Ishikawa (cell line): ENCODE data around the gene TWNK.

ENCODE experiments used
- CEBPB ChIP-seq: IDR thresholded peaks from 2 replicates; pipeline ENCODE4 v1.6.1; 2012
- EGR1 ChIP-seq: IDR thresholded peaks from 2 replicates; pipeline ENCODE4 v1.6.1; 2012
- EP300 ChIP-seq: IDR thresholded peaks from 2 replicates; pipeline ENCODE4 v1.6.1; 2012; ENCODE audit warnings: borderline replicate concordance
- FOXM1 ChIP-seq: IDR thresholded peaks from 2 replicates; pipeline ENCODE4 v1.6.1; 2012; ENCODE audit warnings: low read depth, borderline replicate concordance
- NFIC ChIP-seq: IDR thresholded peaks from 2 replicates; pipeline ENCODE4 v1.6.1; 2012
- RAD21 ChIP-seq: IDR thresholded peaks from 2 replicates; pipeline ENCODE4 v1.6.1; 2012; ENCODE audit warnings: low read depth
- TAF1 ChIP-seq: IDR thresholded peaks from 2 replicates; pipeline ENCODE4 v1.6.1; 2012; ENCODE audit warnings: low read depth, mild to moderate bottlenecking
- TCF12 ChIP-seq: IDR thresholded peaks from 2 replicates; pipeline ENCODE4 v1.6.1; 2012; ENCODE audit warnings: low read depth
- TEAD4 ChIP-seq: IDR thresholded peaks from 2 replicates; pipeline ENCODE4 v1.6.1; 2012
- YY1 ChIP-seq: IDR thresholded peaks from 2 replicates; pipeline ENCODE4 v1.6.1; 2012; ENCODE audit warnings: low read depth
- ZBTB7A ChIP-seq: IDR thresholded peaks from 2 replicates; pipeline ENCODE4 v1.6.1; 2012; ENCODE audit warnings: low read depth
- TF ChIP-seq, protein P1 (sequence below): IDR thresholded peaks from 2 replicates; pipeline ENCODE4 v1.6.1; 2012; ENCODE audit warnings: low read depth, mild to moderate bottlenecking
- TF ChIP-seq, protein P2 (sequence below): IDR thresholded peaks from 2 replicates; pipeline ENCODE4 v1.6.1; 2012

DNA sequence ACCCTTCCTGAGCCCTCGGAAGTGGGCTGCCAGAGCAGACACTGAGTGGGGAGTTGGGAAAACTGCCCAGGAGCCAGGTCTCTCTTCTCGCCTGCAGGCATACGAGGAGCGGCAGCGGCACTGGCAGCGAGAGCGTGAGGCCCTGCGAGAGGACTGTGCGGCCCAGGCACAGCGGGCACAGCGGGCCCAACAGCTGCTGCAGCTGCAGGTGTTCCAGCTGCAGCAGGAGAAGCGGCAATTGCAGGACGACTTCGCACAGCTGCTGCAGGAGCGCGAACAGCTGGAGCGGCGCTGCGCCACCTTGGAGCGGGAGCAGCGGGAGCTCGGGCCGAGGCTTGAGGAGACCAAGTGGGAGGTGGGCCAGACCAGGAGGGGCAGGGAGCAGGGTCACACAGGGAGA, 18.0 kb downstream of the TWNK start:
- TF ChIP-seq TAF1: no peak
- TF ChIP-seq, protein P1, sequence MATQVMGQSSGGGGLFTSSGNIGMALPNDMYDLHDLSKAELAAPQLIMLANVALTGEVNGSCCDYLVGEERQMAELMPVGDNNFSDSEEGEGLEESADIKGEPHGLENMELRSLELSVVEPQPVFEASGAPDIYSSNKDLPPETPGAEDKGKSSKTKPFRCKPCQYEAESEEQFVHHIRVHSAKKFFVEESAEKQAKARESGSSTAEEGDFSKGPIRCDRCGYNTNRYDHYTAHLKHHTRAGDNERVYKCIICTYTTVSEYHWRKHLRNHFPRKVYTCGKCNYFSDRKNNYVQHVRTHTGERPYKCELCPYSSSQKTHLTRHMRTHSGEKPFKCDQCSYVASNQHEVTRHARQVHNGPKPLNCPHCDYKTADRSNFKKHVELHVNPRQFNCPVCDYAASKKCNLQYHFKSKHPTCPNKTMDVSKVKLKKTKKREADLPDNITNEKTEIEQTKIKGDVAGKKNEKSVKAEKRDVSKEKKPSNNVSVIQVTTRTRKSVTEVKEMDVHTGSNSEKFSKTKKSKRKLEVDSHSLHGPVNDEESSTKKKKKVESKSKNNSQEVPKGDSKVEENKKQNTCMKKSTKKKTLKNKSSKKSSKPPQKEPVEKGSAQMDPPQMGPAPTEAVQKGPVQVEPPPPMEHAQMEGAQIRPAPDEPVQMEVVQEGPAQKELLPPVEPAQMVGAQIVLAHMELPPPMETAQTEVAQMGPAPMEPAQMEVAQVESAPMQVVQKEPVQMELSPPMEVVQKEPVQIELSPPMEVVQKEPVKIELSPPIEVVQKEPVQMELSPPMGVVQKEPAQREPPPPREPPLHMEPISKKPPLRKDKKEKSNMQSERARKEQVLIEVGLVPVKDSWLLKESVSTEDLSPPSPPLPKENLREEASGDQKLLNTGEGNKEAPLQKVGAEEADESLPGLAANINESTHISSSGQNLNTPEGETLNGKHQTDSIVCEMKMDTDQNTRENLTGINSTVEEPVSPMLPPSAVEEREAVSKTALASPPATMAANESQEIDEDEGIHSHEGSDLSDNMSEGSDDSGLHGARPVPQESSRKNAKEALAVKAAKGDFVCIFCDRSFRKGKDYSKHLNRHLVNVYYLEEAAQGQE: no peak
- TF ChIP-seq TCF12: no peak
- TF ChIP-seq EP300: no peak
- no peak for TF ChIP-seq ZBTB7A
- no peak for TF ChIP-seq EGR1
- TF ChIP-seq YY1: no peak
- TF ChIP-seq FOXM1: no peak
- TF ChIP-seq, protein P2, sequence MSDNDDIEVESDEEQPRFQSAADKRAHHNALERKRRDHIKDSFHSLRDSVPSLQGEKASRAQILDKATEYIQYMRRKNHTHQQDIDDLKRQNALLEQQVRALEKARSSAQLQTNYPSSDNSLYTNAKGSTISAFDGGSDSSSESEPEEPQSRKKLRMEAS: no peak
- no peak for TF ChIP-seq NFIC
- TF ChIP-seq TEAD4: no peak
- TF ChIP-seq CEBPB: no peak
- no peak for TF ChIP-seq RAD21
